ENCODE data around the gene NANP.
"Not testable (repeated sequence)": the region's sequence is repeated elsewhere in the genome, so short reads cannot be mapped to it uniquely, and the experiment has no call there.

Gene NANP

GRCh38 chr20:25623736-25624499 lies at the start of gene NANP:
Gene NANP, minus strand, starts transcription at chr20:25624014. Its CDS starts 66 bp downstream, at chr20:25623948.
- peak within 1 kb of the TSS; percentile 99 for H3K27ac ChIP-seq
- TF ChIP-seq ZFX (IDR thresholded peaks at IDR 0.05; ENCODE audit: borderline replicate concordance) (no peak), CTCF (IDR thresholded peaks at IDR 0.05) (0 out of 2 replicates have a peak, but pooled peaks have one; percentile 10)

- H3K27ac ChIP-seq: no peak overlapping the region
- TF ChIP-seq ZFX (IDR thresholded peaks at IDR 0.05; ENCODE audit: borderline replicate concordance) (no peak), CTCF (IDR thresholded peaks at IDR 0.05) (no peak)
Measured at GRCh38 chr20:25672659-25673235, 48.9 kb upstream of the NANP start.

GRCh38 chr20:25669826-25670422 lies 46.1 kb upstream of the NANP start:
- no peak overlapping the region for H3K27ac ChIP-seq

GRCh38 chr20:25668446-25668845 lies 44.6 kb upstream of the NANP start:
- no peak for TF ChIP-seq ZFX (IDR thresholded peaks at IDR 0.05; ENCODE audit: borderline replicate concordance)
- TF ChIP-seq CTCF (IDR thresholded peaks at IDR 0.05): no peak
- no peak overlapping the region for H3K27ac ChIP-seq

More at GRCh38 chr20:25669826-25670422, 46.1 kb upstream of the NANP start:
- no peak for TF ChIP-seq ZFX (IDR thresholded peaks at IDR 0.05; ENCODE audit: borderline replicate concordance)
- TF ChIP-seq CTCF (IDR thresholded peaks at IDR 0.05): no peak

- H3K27ac ChIP-seq: no peak overlapping the region
- TF ChIP-seq CTCF (IDR thresholded peaks at IDR 0.05) (no peak), ZFX (IDR thresholded peaks at IDR 0.05; ENCODE audit: borderline replicate concordance) (no peak)
Measured at GRCh38 chr20:25659999-25660398, 36.2 kb upstream of the NANP start.

- no peak for TF ChIP-seq CTCF (IDR thresholded peaks at IDR 0.05)
- no peak for TF ChIP-seq ZFX (IDR thresholded peaks at IDR 0.05; ENCODE audit: borderline replicate concordance)
Measured at GRCh38 chr20:25654487-25654886, 30.7 kb upstream of the NANP start.

GRCh38 chr20:25652866-25653265 lies 29.1 kb upstream of the NANP start:
- H3K27ac ChIP-seq: not testable (repeated sequence)

More at GRCh38 chr20:25654487-25654886, 30.7 kb upstream of the NANP start:
- H3K27ac ChIP-seq: no peak overlapping the region

All from 22Rv1 (cell line).